GM18520 (cell line): Measurements from ENCODE around the gene IL3.

ENCODE experiments used
- ATAC-seq: cut with Tn5 transposase; IDR thresholded peaks from one replicate; pipeline ENCODE4 v1.9.1; 2021; ENCODE audit not compliant: unreplicated experiment

The IL3 gene

GRCh38 chr5:132072070-132072469, 11.6 kb downstream of the IL3 start:
- no peak for ATAC-seq

GRCh38 chr5:132072528-132072927, 12.1 kb downstream of the IL3 start:
- no peak for ATAC-seq

GRCh38 chr5:132073231-132074013, 13.0 kb downstream of the IL3 start, which contains the start of gene CSF2:
Gene CSF2 (plus strand): TSS chr5:132073789. CDS start chr5:132073824, 35 bp downstream.
- ATAC-seq = no peak

- no peak for ATAC-seq
These were observed 13.8 kb downstream of the IL3 start for GRCh38 chr5:132074091-132074771.

GRCh38 chr5:132074772-132075718, 14.6 kb downstream of the IL3 start:
- no peak for ATAC-seq

GRCh38 chr5:132075719-132076077, 15.2 kb downstream of the IL3 start:
- no peak for ATAC-seq

- no peak for ATAC-seq
These were observed 15.9 kb downstream of the IL3 start for GRCh38 chr5:132076202-132076830.

GRCh38 chr5:132076983-132077382, 16.5 kb downstream of the IL3 start:
- no peak for ATAC-seq

GRCh38 chr5:132079081-132079480, 18.6 kb downstream of the IL3 start:
- ATAC-seq = no peak

- ATAC-seq = no peak
These were observed 19.2 kb downstream of the IL3 start for GRCh38 chr5:132079619-132080018.

- no peak for ATAC-seq
These were observed 20.1 kb downstream of the IL3 start for GRCh38 chr5:132080595-132080994.

GRCh38 chr5:132081458-132081857, 21.0 kb downstream of the IL3 start:
- ATAC-seq = no peak

- no peak for ATAC-seq
These were observed 22.0 kb downstream of the IL3 start for GRCh38 chr5:132082329-132083023.

- no peak for ATAC-seq
These were observed 22.7 kb downstream of the IL3 start for GRCh38 chr5:132083071-132083678.

- no peak for ATAC-seq
These were observed 25.2 kb downstream of the IL3 start for GRCh38 chr5:132085686-132086085.

GRCh38 chr5:132086277-132086794, 25.9 kb downstream of the IL3 start:
- no peak for ATAC-seq

- no peak for ATAC-seq
These were observed 26.7 kb downstream of the IL3 start for GRCh38 chr5:132087176-132087575.

GRCh38 chr5:132087661-132088060, 27.2 kb downstream of the IL3 start:
- no peak for ATAC-seq

GRCh38 chr5:132089363-132089762, 28.9 kb downstream of the IL3 start:
- ATAC-seq = no peak

- no peak for ATAC-seq
These were observed 29.7 kb downstream of the IL3 start for GRCh38 chr5:132090107-132090506.
